CD4-positive, alpha-beta T cell treated with Interleukin-4 for 1 hour (primary cell): ENCODE data around the gene IL6ST.
A peak's percentile ranks its signal among the peaks of the same experiment; 100 is the strongest.
"Not testable (repeated sequence)": the region's sequence is repeated elsewhere in the genome, so short reads cannot be mapped to it uniquely, and the experiment has no call there.

Experiments used
- DNase-seq, 2 donors: peaks; one replicate each; pipeline ENCODE4 v3.0.0-alpha.2; 2020 to 2022

The IL6ST gene

DNA sequence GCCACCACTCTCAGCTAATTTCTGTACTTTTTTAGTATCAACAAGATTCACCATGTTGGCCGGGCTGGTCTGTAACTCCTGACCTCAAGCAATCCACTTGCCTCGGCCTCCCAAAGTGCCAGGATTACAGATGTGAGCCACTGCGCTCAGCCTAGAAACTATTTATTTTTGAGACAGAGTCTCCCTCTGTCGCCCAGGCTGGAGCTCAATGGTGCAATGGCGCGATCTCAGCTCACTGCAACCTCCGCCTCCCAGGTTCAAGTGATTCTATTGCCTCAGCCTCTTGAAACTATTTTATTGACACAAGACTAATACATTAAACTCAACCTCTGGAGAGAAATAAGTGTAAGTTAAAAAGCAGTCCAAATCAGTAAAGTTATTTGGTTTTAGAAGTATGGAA, 34.0 kb downstream of the IL6ST start:
- DNase-seq, result no peak

DNA sequence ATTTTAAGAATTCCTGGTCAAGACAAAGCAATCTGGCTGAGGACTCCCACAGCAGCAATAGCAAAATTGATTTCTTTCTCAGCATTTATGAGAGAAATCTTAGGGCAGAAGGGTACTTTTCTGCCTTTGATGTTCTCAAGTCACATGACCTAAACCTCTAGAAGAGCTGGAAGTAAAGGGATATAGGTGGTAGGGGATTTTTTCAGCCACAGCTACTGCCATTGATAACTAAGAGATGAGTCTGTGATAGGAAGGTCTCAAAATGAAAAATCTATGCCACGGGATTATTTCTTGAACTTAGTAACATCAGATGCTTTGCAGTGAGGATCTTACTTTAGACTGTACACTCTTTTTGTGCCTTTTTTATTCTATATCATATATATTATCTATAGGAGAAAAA, 35.6 kb downstream of the IL6ST start:
- DNase-seq, result peak in 1 of 2 donors; percentile 22

DNA sequence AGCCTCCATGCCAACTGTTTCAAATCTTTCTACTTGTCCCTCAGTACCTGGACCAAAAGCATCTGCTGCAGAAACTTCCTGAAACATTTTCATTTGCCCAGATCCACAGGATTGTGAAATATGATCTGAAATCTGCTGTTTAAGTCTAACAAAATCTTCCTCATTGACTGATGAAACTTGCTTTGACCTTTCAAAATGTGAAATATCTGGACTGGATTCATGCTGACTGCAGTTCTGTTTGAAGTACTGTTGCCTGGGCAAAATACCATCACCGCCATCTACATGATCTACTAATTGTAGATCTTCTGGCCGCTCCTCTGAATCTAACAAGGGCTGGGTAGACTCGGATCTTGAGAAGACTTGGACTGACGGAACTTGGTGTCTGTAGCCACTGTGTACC, 53.6 kb downstream of the IL6ST start:
- not testable (repeated sequence) for DNase-seq

- not testable (repeated sequence) for DNase-seq
Observed at GRCh38 chr5:55937598-55937997, 57.2 kb downstream of the IL6ST start.

GRCh38 chr5:55936100-55936693, 58.6 kb downstream of the IL6ST start:
- peak; percentile 76 to 82 for DNase-seq

DNA sequence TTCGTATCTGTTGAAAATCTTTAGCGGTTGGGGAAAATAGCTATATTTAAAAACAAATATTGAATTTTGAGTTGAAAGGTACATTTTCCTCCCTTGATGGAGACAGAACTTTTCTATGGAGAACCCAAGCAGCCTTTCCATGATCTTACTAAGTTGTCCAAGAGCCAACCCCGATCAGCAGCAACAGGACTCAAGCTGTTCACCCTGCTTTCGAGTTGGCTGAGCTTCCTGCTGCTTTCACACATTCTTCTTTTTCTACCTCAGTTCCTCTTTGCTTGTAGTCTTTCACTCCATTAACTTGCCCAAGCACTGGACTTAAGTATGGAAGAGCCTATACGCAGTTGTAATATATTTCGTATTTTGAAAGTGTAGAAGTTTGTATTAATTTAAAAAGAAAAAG, 59.4 kb downstream of the IL6ST start:
- no peak for DNase-seq

DNA sequence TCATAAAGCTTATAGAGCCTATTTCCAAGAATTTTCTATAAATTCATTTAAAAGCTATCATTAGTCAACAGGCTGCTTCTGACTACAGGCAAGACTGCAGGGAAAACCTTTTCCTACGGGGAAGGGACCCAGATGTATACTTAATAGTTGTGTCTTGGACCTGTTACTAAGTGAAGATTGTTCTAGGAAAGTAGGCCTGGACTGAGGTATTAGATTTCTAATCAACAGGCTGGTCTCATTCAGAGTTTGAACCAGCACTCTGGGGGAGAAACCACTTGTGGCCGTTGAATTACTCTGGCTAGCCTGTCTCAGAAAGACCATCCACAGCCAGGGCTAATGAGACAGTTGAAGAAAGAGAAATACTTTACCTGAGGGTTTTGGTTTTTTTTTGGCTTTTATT, 60.0 kb downstream of the IL6ST start:
- DNase-seq, result no peak

DNA sequence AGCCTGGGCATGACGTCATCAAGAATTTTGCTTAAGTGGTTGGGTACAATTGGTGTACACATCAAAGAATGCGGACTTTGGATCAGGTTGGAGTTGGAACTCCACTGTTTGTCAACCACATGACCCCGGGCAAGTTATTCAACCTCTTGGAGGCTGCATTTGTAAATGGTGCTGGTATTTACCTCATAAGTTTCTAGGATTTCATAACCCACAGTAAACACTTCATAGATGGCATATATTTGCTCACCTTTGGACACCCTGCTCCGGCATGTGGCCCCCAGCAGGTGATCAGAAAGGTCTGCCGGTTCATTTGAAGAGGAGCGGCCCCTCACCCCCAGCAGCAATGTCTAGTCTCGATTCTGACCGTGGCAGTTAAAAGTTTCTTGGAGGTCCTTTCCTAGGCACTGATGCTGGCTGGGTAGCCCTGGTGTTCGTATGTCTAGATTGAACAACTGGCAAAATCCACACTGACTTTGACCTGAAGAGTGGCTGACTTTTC, 60.6 kb downstream of the IL6ST start:
- no peak for DNase-seq

GRCh38 chr5:55933377-55934114, 61.2 kb downstream of the IL6ST start:
- DNase-seq, result no peak

DNA sequence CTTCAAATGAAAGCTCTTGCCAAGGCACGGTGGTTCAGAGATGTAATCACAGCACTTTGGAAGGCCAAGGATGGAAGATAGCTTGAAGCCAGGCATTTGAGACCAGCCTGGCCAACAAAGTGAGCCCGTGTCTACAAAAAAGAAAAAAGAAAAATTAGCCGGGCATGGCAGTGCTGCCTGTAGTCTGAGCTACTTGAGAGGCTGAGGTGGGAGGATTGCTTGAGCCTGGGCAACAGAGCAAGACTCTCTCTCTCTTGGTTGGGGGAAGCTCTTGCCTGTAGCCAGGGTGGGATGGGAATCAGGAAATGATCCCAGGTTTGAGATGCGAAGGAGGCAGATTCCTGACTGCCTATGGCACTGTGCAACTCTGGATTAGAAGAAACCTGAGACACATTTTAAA, 62.1 kb downstream of the IL6ST start:
- no peak for DNase-seq

- DNase-seq, result no peak
Observed at GRCh38 chr5:55929020-55929799, 65.6 kb downstream of the IL6ST start.

GRCh38 chr5:55927861-55928655, 66.7 kb downstream of the IL6ST start:
- DNase-seq, result no peak

GRCh38 chr5:55926476-55926875, 68.3 kb downstream of the IL6ST start:
- no peak for DNase-seq

DNA sequence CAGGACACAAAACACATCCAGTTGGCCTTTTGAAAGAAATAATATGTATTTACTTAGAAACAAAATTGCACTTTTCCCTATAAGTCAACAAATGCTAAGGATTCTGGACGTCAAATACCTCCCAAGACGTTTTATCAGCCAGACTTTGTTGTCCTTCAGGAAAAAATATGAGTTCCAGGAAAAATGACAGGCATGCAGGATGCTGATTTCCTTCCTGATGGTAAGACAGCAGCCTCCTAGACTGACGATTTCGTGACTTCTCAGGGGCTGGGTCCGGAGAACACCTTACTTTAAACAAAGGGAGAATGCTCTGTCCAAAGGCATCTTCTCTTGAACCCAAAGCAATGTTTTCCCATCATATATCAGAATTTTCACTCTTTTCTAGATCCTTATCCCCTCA, 69.1 kb downstream of the IL6ST start:
- no peak for DNase-seq

DNA sequence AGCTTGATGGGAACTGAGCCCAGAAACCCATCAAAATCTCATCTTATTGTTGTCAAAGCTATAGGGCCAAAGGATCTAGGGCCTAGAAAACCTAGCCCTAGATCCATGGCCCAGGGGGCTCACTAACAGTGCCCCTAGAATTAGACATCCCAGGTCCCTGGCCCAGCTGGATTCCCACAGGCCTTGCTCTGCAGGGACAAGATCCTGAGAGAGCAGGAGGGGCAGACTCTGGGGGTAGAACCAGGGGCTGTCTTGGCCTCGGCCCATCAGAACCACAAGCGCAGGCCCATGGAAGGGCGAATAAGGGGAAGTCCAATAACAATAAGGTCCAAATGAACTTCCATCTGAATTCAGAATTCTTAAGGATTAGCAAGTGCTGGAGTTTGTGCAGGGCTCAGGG, 69.6 kb downstream of the IL6ST start:
- DNase-seq, result no peak

DNA sequence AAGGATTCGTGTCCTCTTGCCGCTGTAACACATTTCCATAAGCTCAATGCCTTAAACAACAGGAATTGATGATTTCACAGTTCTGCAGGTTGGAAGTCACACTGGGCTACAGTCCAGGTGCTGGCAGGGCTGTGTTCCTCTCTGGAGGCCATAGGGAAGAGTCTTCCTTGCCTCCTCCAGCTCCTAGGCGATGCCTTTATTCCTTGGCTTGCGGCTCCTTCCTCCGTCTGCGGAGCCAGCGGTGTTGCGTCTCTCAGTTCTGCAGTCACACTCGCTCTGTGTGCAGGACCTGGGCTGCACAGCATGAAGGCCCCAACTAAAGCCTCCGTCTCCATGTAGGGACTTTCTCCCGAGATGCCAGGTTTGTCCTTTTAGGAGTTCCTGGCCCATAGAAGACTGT, 70.0 kb downstream of the IL6ST start:
- DNase-seq, result no peak

GRCh38 chr5:55923865-55924500, 70.8 kb downstream of the IL6ST start:
- no peak for DNase-seq

GRCh38 chr5:55923177-55923771, 71.5 kb downstream of the IL6ST start:
- no peak for DNase-seq

- no peak for DNase-seq
Observed at GRCh38 chr5:55921617-55922016, 73.1 kb downstream of the IL6ST start.

GRCh38 chr5:55920784-55921183, 74.0 kb downstream of the IL6ST start:
- no peak for DNase-seq

GRCh38 chr5:55919625-55920024, 75.1 kb downstream of the IL6ST start:
- no peak for DNase-seq
